WTC11 (cell line): ENCODE measurements around the gene FASTKD3. TPM values are rescaled to one million over a fixed set of nuclear protein-coding genes. Genes with fewer than 3 reads are reported as not detected.

Experiments used
- ATAC-seq: fragments of 200-7000 bp; cut with Tn5 transposase; 2 replicates; pipeline ENCODE4 v1.10.0; 2021; ENCODE audit warnings: mild to moderate bottlenecking, moderate library complexity
- CTCF ChIA-PET: fragments of 300-600 bp; sonication (Branson Sonifier 250); formaldehyde crosslinking; loops from one replicate; lab custom pipeline; 2021; ENCODE audit warnings: antibody characterized with exemption; lab: Charles Lee
- POLR2A ChIA-PET: fragments of 350-600 bp; sonication (Branson Sonifier 250); formaldehyde crosslinking; loops from one replicate; lab custom pipeline; 2021; ENCODE audit warnings: antibody characterized with exemption; lab: Charles Lee
- DNase-seq: peaks from one replicate; pipeline ENCODE4 v3.0.0; 2021; ENCODE audit warnings: low spot score
- H3K27ac Mint-ChIP-seq: 2 replicates; pipeline ENCODE4 v1.8.0; 2021; ENCODE audit warnings: mixed read lengths
- H3K27me3 Mint-ChIP-seq: 2 replicates; pipeline ENCODE4 v1.8.0; 2021; ENCODE audit warnings: low read depth, mild to moderate bottlenecking, moderate library complexity, mixed read lengths
- H3K36me3 Mint-ChIP-seq: 2 replicates; pipeline ENCODE4 v1.8.0; 2021; ENCODE audit warnings: mixed read lengths
- H3K4me1 Mint-ChIP-seq: 2 replicates; pipeline ENCODE4 v1.8.0; 2022; ENCODE audit warnings: mixed read lengths
- H3K4me3 Mint-ChIP-seq: 2 replicates; pipeline ENCODE4 v1.8.0; 2021; ENCODE audit warnings: mild to moderate bottlenecking, moderate library complexity, mixed read lengths
- H3K9me3 Mint-ChIP-seq: 2 replicates; pipeline ENCODE4 v1.8.0; 2021; ENCODE audit warnings: mixed read lengths
- ELF4 ChIP-seq: sonication (generic); formaldehyde crosslinking; IDR thresholded peaks from 2 replicates; pipeline ENCODE4 v1.8.1; 2022; ENCODE audit warnings: low read depth, mild to moderate bottlenecking, moderate library complexity, missing genetic modification reagents
- EMX1 ChIP-seq: fragments of 250-450 bp; sonication (Bioruptor Pico); IDR thresholded peaks from 2 replicates; pipeline ENCODE4 v1.8.0; 2021; ENCODE audit warnings: mild to moderate bottlenecking
- ETV6 ChIP-seq: sonication (generic); formaldehyde crosslinking; IDR thresholded peaks from 2 replicates; pipeline ENCODE4 v1.8.1; 2022; ENCODE audit warnings: mild to moderate bottlenecking, missing genetic modification reagents
- FOXP1 ChIP-seq: sonication (generic); formaldehyde crosslinking; IDR thresholded peaks from 2 replicates; pipeline ENCODE4 v1.8.0; 2022; ENCODE audit warnings: missing genetic modification reagents, mild to moderate bottlenecking, moderate library complexity, borderline replicate concordance
- GABPB1 ChIP-seq: sonication (generic); formaldehyde crosslinking; IDR thresholded peaks from 2 replicates; pipeline ENCODE4 v1.8.1; 2023; ENCODE audit warnings: mild to moderate bottlenecking, missing genetic modification reagents
- GTF2I ChIP-seq: fragments of 250-450 bp; sonication (Bioruptor Pico); conservative IDR thresholded peaks from 2 replicates; pipeline ENCODE4 v1.4.0; 2021; ENCODE audit warnings: mild to moderate bottlenecking
- JAZF1 ChIP-seq: fragments of 250-450 bp; sonication (Bioruptor Pico); IDR thresholded peaks from 2 replicates; pipeline ENCODE4 v1.9.0; 2021; ENCODE audit warnings: moderate library complexity, mild to moderate bottlenecking, inconsistent platforms
- JUN ChIP-seq: sonication (generic); formaldehyde crosslinking; IDR thresholded peaks from 2 replicates; pipeline ENCODE4 v1.8.0; 2023; ENCODE audit warnings: mild to moderate bottlenecking, missing genetic modification reagents
- KAT7 ChIP-seq: sonication (generic); formaldehyde crosslinking; IDR thresholded peaks from 2 replicates; pipeline ENCODE4 v1.8.1; 2023; ENCODE audit warnings: missing genetic modification reagents, mild to moderate bottlenecking, borderline replicate concordance
- MYBL2 ChIP-seq: sonication (generic); formaldehyde crosslinking; IDR thresholded peaks from 2 replicates; pipeline ENCODE4 v1.8.1; 2023; ENCODE audit warnings: mild to moderate bottlenecking, moderate library complexity, missing genetic modification reagents
- SP1 ChIP-seq: sonication (generic); formaldehyde crosslinking; conservative IDR thresholded peaks from 2 replicates; pipeline ENCODE4 v1.8.1; 2022; ENCODE audit warnings: missing genetic modification reagents
- TEAD1 ChIP-seq: sonication (generic); formaldehyde crosslinking; IDR thresholded peaks from 2 replicates; pipeline ENCODE4 v1.8.0; 2022; ENCODE audit warnings: mild to moderate bottlenecking, missing genetic modification reagents
- TEAD4 ChIP-seq: sonication (generic); formaldehyde crosslinking; IDR thresholded peaks from 2 replicates; pipeline ENCODE4 v1.8.0; 2022; ENCODE audit warnings: mild to moderate bottlenecking, missing genetic modification reagents
- ZNF219 ChIP-seq: sonication (generic); formaldehyde crosslinking; IDR thresholded peaks from 2 replicates; pipeline ENCODE4 v1.8.0; 2023; ENCODE audit warnings: missing genetic modification reagents, mild to moderate bottlenecking, borderline replicate concordance
- ZNF396 ChIP-seq: fragments of 250-450 bp; sonication (Bioruptor Pico); IDR thresholded peaks from 2 replicates; pipeline ENCODE4 v1.8.0; 2021; ENCODE audit warnings: mild to moderate bottlenecking, moderate library complexity, borderline replicate concordance
- total RNA-seq: library from RNA; stranded (reverse); gene quantifications from 3 replicates; pipeline ENCODE4 v1.2.3, GENCODE V29; 2021
- TF ChIP-seq, protein P1 (sequence below): sonication (generic); formaldehyde crosslinking; IDR thresholded peaks from 2 replicates; pipeline ENCODE4 v1.8.0; 2022; ENCODE audit warnings: mild to moderate bottlenecking, missing genetic modification reagents
- TF ChIP-seq, protein P2 (sequence below): sonication (generic); formaldehyde crosslinking; IDR thresholded peaks from 2 replicates; pipeline ENCODE4 v1.8.0; 2023; ENCODE audit warnings: missing genetic modification reagents
- TF ChIP-seq, protein P3 (sequence below): fragments of 250-450 bp; sonication (Bioruptor Pico); conservative IDR thresholded peaks from 2 replicates; pipeline ENCODE4 v1.9.0; 2021; ENCODE audit warnings: mild to moderate bottlenecking
- TF ChIP-seq, protein P4 (sequence below): sonication (generic); formaldehyde crosslinking; IDR thresholded peaks from 2 replicates; pipeline ENCODE4 v1.8.0; 2022; ENCODE audit warnings: mild to moderate bottlenecking, missing genetic modification reagents
- TF ChIP-seq, protein P5 (sequence below): fragments of 200-600 bp; IDR thresholded peaks from 2 replicates; pipeline ENCODE4 v1.8.0; 2022; ENCODE audit warnings: antibody characterized with exemption
- TF ChIP-seq, protein P6 (sequence below): sonication (generic); formaldehyde crosslinking; IDR thresholded peaks from 2 replicates; pipeline ENCODE4 v1.8.1; 2023; ENCODE audit warnings: mild to moderate bottlenecking, missing genetic modification reagents, borderline replicate concordance

The FASTKD3 gene
- total RNA-seq, 1 experiment from 2014 or later: 8.7 TPM

DNA sequence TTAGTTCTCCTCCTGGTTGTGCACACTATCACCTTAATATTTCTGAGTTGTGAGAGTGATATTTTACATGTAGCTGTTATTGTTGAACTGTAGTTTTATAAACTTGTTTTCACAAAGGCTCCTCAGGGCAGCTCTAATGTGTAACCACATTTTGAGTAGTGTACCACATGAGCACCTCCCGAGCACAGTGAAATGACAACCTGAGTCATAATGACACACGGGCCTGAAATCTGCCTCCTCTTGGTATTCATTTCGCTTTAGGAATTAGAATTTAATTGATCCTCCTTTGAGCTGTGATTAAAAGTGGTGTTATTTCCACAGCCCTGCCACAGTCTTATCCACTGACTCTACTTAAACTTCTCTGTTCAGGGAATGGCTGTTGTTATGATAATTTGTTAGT, 8.0 kb upstream of the FASTKD3 start (continued):
- TF ChIP-seq, protein P1, sequence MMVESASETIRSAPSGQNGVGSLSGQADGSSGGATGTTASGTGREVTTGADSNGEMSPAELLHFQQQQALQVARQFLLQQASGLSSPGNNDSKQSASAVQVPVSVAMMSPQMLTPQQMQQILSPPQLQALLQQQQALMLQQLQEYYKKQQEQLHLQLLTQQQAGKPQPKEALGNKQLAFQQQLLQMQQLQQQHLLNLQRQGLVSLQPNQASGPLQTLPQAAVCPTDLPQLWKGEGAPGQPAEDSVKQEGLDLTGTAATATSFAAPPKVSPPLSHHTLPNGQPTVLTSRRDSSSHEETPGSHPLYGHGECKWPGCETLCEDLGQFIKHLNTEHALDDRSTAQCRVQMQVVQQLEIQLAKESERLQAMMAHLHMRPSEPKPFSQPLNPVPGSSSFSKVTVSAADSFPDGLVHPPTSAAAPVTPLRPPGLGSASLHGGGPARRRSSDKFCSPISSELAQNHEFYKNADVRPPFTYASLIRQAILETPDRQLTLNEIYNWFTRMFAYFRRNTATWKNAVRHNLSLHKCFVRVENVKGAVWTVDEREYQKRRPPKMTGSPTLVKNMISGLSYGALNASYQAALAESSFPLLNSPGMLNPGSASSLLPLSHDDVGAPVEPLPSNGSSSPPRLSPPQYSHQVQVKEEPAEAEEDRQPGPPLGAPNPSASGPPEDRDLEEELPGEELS (CRISPR knock-in tag): no peak
- TF ChIP-seq, protein P2, sequence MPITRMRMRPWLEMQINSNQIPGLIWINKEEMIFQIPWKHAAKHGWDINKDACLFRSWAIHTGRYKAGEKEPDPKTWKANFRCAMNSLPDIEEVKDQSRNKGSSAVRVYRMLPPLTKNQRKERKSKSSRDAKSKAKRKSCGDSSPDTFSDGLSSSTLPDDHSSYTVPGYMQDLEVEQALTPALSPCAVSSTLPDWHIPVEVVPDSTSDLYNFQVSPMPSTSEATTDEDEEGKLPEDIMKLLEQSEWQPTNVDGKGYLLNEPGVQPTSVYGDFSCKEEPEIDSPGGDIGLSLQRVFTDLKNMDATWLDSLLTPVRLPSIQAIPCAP (CRISPR knock-in tag): no peak
- TF ChIP-seq GTF2I: no peak
- TF ChIP-seq, protein P3, sequence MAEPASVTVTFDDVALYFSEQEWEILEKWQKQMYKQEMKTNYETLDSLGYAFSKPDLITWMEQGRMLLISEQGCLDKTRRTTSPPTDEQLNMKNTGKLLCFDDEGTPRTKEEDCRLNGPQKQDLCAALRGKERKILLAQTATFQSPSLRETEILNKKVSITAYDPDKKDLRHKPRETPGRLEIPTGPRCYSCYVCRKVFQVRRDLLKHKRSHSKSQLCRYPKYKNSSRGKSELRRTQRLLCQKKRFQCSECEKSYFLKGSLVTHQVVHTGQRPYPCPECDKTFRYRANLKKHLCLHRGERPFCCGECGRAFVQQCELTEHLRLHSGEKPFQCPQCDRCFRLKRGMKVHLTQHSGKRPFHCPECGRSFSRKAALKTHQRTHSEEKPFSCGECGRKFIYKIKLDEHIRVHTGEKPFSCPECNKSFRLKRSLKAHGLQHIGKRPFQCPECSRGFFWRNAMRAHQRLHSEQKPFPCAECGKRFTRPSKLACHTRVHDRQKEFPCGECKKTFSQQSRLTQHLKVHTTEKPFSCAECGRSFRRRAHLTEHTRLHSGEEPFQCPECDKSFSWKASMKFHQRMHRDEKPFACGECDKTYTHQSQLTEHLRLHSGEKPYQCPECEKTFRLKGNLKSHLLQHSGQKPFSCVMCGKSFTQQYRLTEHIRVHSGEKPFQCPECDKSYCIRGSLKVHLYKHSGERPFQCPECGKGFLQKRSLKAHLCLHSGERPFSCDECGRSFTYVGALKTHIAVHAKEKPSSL (CRISPR knock-in tag): no peak
- TF ChIP-seq GABPB1 (CRISPR knock-in tag): no peak
- no peak for TF ChIP-seq ETV6 (CRISPR knock-in tag)
- TF ChIP-seq TEAD1 (CRISPR knock-in tag): no peak
- TF ChIP-seq TEAD4 (CRISPR knock-in tag): no peak
- TF ChIP-seq, protein P4, sequence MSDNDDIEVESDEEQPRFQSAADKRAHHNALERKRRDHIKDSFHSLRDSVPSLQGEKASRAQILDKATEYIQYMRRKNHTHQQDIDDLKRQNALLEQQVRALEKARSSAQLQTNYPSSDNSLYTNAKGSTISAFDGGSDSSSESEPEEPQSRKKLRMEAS (CRISPR knock-in tag): no peak
- no peak for TF ChIP-seq JAZF1
- no peak for TF ChIP-seq ZNF219 (CRISPR knock-in tag)

DNA sequence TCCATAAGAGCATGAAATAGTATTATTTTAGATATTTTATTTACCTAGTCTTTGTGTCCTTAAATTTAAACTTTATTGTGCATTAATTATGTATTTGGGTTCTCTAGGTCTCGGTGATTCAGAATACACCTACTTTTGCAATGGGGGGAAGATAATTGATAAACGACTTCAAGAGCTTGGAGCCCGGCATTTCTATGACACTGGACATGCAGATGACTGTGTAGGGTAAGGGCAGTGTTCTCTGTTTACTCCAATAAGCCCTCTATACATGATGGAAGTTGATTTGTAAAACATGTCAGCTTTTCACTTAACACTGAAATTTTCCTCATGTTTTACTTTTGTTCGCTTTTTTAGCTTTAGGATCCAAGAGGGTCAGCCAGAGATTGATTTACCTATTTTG, 6.3 kb upstream of the FASTKD3 start:
- peaks cover 47% of the 10 kb centered on the region for H3K36me3 Mint-ChIP-seq
- TF ChIP-seq, protein P5, sequence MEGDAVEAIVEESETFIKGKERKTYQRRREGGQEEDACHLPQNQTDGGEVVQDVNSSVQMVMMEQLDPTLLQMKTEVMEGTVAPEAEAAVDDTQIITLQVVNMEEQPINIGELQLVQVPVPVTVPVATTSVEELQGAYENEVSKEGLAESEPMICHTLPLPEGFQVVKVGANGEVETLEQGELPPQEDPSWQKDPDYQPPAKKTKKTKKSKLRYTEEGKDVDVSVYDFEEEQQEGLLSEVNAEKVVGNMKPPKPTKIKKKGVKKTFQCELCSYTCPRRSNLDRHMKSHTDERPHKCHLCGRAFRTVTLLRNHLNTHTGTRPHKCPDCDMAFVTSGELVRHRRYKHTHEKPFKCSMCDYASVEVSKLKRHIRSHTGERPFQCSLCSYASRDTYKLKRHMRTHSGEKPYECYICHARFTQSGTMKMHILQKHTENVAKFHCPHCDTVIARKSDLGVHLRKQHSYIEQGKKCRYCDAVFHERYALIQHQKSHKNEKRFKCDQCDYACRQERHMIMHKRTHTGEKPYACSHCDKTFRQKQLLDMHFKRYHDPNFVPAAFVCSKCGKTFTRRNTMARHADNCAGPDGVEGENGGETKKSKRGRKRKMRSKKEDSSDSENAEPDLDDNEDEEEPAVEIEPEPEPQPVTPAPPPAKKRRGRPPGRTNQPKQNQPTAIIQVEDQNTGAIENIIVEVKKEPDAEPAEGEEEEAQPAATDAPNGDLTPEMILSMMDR: no peak
- ChIA-PET CTCF (interaction anchor here (1.1 to 1.3 kb wide), 2 partner anchors 12 to 59 kb away, joined by 3 read pairs; no protein-coding TSS in a partner anchor), POLR2A (no interaction called here)
- no peaks in the 10 kb centered on the region for H3K27me3 Mint-ChIP-seq
- ATAC-seq (no peak), DNase-seq (no peak)
- H3K4me1 Mint-ChIP-seq: peaks cover 5% of the 10 kb centered on the region
- no peak overlapping the region for H3K27ac Mint-ChIP-seq
- H3K4me3 Mint-ChIP-seq: no peak overlapping the region
- no peaks in the 10 kb centered on the region for H3K9me3 Mint-ChIP-seq

DNA sequence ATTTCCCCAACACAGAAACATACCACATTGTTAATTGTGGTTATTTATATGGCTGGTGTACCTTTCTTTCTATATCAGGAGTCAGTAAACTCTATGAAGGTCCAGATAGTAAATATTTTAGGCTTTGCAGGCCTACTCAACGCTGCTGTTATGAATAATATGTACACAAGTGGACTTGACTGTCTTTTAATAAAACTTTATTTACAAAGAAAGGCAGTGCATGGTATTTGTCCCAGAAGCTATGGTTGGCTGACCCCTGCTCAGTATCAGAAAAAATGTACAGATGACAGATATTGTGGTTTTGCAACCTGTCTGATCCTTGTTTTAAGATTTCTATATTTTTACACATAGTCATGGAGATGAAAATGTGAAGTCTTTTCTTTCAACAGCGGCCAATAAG, 5.8 kb upstream of the FASTKD3 start:
- Mint-ChIP-seq H3K27ac (no peak overlapping the region), H3K9me3 (no peaks in the 10 kb centered on the region), H3K27me3 (no peaks in the 10 kb centered on the region), H3K4me3 (no peak overlapping the region), H3K4me1 (peaks cover 10% of the 10 kb centered on the region), H3K36me3 (peaks cover 47% of the 10 kb centered on the region)
- POLR2A ChIA-PET: interaction anchor here (0.6 kb wide), 1 partner anchor 114 kb away, joined by 3 read pairs; no protein-coding TSS in a partner anchor
- DNase-seq: no peak
- ATAC-seq: no peak
- CTCF ChIA-PET: interaction anchor here (1.1 kb wide), 1 partner anchor 58 kb away, joined by 3 read pairs; no protein-coding TSS in a partner anchor
- TF ChIP-seq FOXP1 (CRISPR knock-in tag): no peak
- TF ChIP-seq MYBL2 (CRISPR knock-in tag): no peak
- no peak for TF ChIP-seq ELF4 (CRISPR knock-in tag)
- TF ChIP-seq, protein P6, sequence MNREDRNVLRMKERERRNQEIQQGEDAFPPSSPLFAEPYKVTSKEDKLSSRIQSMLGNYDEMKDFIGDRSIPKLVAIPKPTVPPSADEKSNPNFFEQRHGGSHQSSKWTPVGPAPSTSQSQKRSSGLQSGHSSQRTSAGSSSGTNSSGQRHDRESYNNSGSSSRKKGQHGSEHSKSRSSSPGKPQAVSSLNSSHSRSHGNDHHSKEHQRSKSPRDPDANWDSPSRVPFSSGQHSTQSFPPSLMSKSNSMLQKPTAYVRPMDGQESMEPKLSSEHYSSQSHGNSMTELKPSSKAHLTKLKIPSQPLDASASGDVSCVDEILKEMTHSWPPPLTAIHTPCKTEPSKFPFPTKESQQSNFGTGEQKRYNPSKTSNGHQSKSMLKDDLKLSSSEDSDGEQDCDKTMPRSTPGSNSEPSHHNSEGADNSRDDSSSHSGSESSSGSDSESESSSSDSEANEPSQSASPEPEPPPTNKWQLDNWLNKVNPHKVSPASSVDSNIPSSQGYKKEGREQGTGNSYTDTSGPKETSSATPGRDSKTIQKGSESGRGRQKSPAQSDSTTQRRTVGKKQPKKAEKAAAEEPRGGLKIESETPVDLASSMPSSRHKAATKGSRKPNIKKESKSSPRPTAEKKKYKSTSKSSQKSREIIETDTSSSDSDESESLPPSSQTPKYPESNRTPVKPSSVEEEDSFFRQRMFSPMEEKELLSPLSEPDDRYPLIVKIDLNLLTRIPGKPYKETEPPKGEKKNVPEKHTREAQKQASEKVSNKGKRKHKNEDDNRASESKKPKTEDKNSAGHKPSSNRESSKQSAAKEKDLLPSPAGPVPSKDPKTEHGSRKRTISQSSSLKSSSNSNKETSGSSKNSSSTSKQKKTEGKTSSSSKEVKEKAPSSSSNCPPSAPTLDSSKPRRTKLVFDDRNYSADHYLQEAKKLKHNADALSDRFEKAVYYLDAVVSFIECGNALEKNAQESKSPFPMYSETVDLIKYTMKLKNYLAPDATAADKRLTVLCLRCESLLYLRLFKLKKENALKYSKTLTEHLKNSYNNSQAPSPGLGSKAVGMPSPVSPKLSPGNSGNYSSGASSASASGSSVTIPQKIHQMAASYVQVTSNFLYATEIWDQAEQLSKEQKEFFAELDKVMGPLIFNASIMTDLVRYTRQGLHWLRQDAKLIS (CRISPR knock-in tag): no peak
- no peak for TF ChIP-seq JUN (CRISPR knock-in tag)
- no peak for TF ChIP-seq EMX1 (CRISPR knock-in tag)
- TF ChIP-seq SP1: no peak
- no peak for TF ChIP-seq KAT7 (CRISPR knock-in tag)
- TF ChIP-seq, protein P1 (CRISPR knock-in tag): no peak
- TF ChIP-seq ZNF396 (CRISPR knock-in tag): no peak
